ENCODE data around the gene PFKFB3.

Gene PFKFB3

GRCh38 chr10:6221192-6221940, 18.6 kb downstream of the PFKFB3 start:
- DNase-seq = no peak

DNA sequence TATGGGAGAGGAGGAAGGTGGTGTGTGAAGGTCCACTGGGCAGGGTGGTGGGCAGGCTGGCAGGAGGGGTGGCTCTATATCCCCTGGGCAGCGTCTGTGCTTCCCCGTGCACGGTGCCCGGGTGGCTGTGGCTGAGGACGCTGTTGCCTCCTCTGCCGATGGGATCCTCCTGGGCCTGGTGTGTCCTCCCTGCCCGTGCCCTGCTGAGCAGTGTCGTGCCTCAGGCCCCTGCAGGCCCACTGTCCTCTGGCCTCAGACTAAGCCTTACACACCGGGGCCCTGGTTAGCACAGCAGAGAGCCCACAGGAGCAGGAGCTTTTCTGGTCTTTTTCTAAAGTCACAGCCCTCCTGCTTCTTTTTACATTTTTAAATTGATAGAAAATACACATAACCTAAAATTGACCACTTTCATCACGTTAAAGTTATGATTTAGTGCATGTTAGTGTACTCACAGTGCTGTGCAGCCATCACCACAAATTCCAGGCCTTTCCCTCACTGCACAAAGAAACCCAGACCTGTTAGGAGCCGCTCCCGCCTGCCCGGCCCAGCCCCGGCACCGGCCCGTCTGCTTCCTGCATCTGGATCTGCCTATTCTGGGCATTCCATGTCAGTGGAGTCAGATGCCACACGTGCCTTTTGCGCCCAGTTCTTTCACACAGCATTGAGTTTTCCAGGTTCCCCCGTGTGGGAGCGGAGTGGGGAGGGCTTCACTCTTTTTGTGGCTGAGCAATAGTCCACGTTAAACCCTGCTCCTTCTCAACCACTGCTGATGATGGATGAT, 19.4 kb downstream of the PFKFB3 start:
- DNase-seq = peak; percentile 48

- DNase-seq = no peak
Observed at GRCh38 chr10:6222755-6223154, 20.0 kb downstream of the PFKFB3 start.

DNA sequence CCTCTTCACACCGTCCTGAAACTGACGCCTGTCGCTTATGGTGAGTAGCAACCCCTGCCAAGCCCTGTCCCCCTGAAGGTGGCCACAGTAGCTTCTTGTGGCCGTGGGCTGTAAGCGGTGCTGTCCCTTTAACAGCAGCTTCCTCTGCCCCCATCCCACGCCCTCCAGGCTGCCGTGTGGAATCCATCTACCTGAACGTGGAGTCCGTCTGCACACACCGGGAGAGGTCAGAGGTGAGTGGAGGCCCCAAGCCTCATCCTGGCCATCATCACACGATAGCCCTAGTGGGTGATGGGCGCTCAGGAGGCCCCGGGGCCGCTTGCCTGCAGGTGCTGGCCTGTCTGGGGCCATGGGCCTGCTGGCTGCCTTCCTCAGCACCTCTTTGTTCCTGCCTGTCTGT, 21.2 kb downstream of the PFKFB3 start:
- DNase-seq = no peak

DNA sequence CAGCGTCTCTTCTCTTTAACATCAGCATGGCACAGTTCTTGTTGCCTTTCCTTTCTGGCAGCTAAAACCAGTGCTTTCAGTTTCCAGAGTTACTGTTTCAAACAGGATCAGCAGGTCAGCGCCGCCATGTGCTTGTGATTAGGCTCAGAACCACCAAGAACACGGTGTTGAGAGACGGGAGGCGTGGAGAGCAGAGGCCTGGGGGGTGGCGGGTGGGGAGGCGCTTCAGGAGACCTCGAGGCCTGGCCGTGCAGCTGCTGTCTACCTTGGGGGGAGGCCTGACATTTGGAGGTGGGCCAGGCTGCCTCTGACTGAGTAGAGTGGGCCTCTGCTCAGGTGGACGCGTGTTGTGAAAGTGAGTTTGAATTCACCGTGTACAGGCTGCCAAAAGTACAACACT, 22.0 kb downstream of the PFKFB3 start:
- DNase-seq = no peak

GRCh38 chr10:6225263-6225814, 22.6 kb downstream of the PFKFB3 start:
- no peak for DNase-seq

DNA sequence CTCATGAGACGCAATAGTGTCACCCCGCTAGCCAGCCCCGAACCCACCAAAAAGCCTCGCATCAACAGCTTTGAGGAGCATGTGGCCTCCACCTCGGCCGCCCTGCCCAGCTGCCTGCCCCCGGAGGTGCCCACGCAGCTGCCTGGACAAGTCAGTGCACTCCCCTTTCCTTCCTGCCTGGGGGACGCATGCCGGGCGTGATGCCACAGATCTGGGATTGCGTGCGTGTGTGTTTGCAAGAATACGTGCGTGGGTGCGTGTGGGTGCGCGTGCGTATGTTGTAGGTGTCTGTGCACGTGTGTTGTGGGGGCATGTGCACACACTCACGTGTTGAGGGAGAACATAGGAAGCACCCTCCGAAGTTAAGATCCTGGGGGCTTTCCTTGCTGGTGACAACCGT, 23.5 kb downstream of the PFKFB3 start:
- no peak for DNase-seq

GRCh38 chr10:6227346-6227745, 24.6 kb downstream of the PFKFB3 start:
- no peak for DNase-seq

DNA sequence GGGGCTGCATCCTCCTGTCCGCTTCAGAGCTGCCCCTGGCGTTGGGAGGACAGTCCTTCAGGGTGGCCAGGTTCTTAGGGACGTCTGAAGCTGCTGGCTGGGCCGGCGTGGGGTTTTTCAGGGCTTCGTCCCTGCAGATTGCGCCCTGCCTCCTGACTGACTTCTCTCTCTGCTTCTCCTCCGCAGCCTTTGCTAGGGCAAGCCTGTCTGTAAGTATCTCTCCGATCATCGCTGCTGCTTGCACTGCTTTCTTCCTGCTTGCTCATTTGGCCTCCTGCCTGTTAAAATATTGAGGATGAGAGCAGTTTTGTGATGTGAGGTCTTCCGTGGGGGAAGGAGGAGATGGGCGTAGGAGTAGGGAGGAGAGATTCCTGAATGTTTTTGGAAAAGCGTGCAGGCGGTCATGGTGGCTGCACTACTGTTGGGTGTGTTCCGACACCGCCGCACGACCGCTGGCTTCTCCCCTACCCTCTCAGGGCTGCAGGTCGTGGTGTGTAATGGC, 25.3 kb downstream of the PFKFB3 start:
- DNase-seq = peak; percentile 69

GRCh38 chr10:6228647-6229046, 25.9 kb downstream of the PFKFB3 start:
- DNase-seq = no peak

GRCh38 chr10:6229290-6229689, 26.6 kb downstream of the PFKFB3 start:
- DNase-seq = no peak

- no peak for DNase-seq
Observed at GRCh38 chr10:6229746-6230145, 27.0 kb downstream of the PFKFB3 start.

GRCh38 chr10:6230315-6230714, 27.6 kb downstream of the PFKFB3 start:
- no peak for DNase-seq

DNA sequence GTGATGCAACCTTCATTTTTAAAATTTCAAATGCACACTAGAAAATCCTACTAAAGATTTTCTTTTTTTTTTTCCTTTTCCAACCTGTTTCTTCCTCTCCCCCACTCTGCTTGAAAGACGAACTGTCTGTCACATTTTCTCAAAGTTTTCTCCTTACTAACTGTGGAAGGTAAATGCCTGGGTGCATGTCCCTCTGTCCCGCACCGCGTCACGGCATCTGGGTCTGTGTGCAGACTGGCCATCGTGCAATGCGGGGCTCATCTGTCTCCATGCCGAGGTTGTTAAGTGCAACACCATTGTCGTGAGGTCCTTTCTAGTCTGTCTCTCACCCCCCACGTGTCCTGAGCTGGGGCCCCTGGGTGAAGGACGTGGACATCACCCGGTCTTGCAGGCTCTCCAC, 28.4 kb downstream of the PFKFB3 start:
- DNase-seq = no peak

DNA sequence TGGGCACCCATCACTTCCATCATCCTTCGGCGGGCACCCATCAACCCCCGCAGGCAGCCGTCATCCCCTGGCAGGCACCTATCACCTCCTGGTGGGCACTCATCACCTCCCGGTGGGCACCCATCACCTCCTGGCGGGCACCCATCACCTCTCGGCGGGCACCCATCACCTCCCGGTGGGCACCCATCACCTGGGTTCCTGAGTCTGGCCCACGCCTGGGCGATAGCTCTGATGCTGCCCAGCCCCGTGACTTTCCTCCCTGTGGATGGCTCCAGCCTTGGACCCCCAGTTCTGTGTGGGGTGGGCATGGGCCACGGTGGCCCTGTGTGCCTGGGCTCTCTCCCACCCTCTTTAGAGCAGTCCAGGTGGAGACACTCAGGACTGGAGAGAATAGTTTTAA, 29.0 kb downstream of the PFKFB3 start:
- no peak for DNase-seq

DNA sequence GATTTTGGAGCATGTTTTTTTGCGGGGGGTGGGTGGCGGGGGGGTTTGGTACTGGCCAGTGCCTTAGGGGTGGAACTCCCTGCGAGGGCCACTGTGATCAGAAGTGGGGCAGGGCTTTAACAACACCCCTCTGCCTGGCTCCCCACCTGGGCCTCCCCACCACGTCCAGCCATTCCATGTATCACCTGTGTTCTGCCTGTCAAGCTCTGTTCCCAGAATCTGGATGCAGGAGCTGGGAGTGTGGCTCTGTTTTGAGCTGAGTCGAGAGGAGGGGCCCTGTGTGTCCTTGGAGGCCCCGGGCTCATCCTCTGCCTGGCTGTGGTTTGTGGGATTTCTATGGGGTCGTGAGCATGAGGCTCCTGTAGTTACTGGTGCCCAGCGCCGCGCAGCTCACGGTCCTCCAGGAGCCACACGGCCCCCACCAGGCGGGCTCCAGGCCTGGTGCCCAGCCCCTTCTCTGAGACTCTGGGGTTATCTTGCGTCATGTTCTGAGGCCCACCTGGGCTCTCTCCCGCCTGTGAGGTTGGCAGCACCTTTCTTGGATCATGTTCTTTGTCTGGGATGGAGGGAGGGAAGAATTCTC, 29.6 kb downstream of the PFKFB3 start:
- DNase-seq = no peak

DNA sequence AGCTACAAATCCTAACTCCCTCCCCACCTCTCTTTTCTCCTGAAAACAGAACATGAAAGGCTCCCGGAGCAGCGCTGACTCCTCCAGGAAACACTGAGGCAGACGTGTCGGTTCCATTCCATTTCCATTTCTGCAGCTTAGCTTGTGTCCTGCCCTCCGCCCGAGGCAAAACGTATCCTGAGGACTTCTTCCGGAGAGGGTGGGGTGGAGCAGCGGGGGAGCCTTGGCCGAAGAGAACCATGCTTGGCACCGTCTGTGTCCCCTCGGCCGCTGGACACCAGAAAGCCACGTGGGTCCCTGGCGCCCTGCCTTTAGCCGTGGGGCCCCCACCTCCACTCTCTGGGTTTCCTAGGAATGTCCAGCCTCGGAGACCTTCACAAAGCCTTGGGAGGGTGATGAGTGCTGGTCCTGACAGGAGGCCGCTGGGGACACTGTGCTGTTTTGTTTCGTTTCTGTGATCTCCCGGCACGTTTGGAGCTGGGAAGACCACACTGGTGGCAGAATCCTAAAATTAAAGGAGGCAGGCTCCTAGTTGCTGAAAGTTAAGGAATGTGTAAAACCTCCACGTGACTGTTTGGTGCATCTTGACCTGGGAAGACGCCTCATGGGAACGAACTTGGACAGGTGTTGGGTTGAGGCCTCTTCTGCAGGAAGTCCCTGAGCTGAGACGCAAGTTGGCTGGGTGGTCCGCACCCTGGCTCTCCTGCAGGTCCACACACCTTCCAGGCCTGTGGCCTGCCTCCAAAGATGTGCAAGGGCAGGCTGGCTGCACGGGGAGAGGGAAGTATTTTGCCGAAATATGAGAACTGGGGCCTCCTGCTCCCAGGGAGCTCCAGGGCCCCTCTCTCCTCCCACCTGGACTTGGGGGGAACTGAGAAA, 30.4 kb downstream of the PFKFB3 start:
- no peak for DNase-seq

DNA sequence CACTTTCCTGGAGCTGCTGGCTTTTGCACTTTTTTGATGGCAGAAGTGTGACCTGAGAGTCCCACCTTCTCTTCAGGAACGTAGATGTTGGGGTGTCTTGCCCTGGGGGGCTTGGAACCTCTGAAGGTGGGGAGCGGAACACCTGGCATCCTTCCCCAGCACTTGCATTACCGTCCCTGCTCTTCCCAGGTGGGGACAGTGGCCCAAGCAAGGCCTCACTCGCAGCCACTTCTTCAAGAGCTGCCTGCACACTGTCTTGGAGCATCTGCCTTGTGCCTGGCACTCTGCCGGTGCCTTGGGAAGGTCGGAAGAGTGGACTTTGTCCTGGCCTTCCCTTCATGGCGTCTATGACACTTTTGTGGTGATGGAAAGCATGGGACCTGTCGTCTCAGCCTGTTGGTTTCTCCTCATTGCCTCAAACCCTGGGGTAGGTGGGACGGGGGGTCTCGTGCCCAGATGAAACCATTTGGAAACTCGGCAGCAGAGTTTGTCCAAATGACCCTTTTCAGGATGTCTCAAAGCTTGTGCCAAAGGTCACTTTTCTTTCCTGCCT, 31.1 kb downstream of the PFKFB3 start:
- no peak for DNase-seq

GRCh38 chr10:6234371-6234770, 31.6 kb downstream of the PFKFB3 start:
- DNase-seq = no peak

- DNase-seq = no peak
Observed at GRCh38 chr10:6236349-6237198, 33.8 kb downstream of the PFKFB3 start.

DNA sequence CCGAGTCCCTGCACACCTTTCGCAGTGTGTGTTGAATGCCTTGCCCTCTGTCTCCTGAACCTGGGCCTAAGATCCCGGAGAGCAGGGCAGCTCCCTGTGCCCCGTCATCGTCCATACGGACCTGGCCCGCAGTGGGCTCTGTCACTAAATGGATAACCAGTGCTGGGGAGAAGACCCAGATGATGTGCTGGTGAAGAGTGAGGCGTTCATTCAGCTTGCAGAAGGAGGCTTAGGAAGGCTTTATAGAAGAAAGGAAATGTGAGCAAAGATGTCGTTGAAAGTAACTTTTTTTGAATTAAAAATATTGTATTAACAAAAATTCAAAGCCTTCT, 34.4 kb downstream of the PFKFB3 start:
- DNase-seq = no peak

Data from fibroblast of skin of back (primary cell).